Activated CD4-positive, CD25-positive, alpha-beta regulatory T cell (primary cell): ENCODE data around the gene APLP1.
"Not testable (repeated sequence)": the region's sequence is repeated elsewhere in the genome, so short reads cannot be mapped to it uniquely, and the experiment has no call there.

Source experiments
- DNase-seq, 4 experiments: peaks; one replicate each; lab custom pipeline; 2025; lab: John Stamatoyannopoulos, UW

The APLP1 gene

DNA sequence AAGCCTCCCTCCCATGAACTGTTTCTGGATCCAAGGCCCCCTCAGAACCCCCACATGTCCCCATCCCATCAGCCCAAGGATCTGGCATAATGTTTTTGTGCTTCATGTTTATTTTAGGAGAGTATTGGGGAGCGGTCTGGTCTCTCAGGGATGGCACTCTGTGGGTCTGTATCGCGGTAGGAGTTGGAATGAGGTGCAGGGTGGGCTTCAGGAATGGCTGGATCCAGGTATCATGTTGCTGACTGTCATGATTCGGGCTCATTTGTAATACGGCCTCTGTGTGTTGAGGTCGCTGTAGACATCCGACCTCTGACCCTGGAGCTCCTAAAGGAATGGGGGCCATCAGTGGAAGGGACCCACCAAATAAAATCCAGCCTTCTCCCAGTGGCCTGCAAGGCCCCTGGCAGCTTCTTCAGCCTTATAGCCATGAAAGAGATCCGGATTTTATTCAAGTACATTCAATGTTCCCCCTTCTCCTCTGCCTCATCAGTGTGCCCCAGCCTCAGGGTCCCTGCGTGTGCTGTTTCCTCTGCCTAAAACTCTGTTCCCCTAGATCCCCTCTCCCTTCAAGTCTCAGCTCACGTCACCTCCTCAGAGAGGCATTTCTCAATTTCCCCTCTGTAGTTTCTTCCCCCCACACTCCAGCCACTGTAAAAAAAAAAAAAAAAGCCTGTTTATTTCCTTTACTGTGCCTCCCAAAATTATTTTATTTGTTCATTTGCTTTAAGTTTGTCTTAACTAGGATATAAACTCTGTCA is 36.1 kb downstream of the APLP1 start:
- DNase-seq, result no peak

- no peak for DNase-seq
Observed at GRCh38 chr19:35905178-35905727, 36.9 kb downstream of the APLP1 start.

DNA sequence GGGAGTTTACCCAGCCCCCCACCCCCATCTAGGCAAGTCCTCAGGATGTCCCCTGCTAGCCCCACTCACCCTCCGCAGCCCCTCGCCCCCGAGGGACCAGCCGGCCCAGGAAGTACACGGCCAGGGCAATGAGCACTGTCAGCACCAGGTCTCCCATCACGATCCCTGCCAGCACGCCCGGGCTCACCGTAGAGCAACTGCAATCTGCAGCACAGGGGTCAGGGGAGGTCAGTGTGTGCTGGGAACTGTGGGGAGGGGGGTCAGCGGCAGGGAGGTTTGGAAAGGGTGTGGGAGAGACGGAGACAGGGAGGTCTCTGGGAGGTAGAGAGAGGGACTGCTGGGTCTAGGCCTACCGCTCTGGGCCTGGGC is 39.0 kb downstream of the APLP1 start:
- no peak for DNase-seq

GRCh38 chr19:35908010-35908441 is 39.7 kb downstream of the APLP1 start, which contains the start of gene TYROBP:
Gene TYROBP, minus strand, starts transcription at chr19:35908295. Its CDS starts 67 bp downstream, at chr19:35908228.
- no peak for DNase-seq

- no peak for DNase-seq
Observed at GRCh38 chr19:35908973-35909683, 40.8 kb downstream of the APLP1 start.

DNA sequence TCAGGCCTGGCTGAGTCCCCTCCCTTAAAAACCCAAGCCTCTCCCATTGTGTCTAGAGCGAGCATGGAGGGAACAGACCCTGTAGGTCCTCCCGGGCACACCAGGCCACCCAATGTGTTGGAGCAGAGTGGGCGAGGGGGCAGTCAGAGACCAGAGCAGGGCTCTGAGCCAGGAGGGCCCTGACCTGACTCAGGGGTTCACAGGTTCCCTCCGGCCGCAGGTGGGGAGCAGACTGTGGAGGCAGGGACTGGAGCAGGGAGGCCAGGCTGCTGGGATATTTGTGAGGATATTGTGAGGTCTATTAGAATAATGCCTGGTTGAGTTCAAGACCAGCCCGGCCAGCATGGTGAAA is 41.3 kb downstream of the APLP1 start:
- DNase-seq, result no peak

DNA sequence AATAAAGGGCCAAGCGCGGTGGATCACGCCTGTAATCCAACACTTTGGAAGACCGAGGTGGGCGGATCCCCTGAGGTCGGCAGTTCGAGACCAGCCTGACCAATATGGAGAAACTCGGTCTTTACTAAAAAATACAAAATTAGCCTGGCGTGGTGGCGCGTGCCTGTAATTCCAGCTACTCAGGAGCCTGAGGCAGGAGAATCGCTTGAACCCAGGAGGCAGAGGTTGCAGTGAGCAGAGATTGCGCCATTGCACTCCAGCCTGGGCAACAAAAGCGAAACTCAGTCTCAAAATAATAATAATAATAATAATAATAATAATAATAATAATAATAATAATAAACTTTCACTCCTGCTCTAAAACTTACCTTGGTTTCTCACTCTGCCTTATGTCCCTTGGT is 42.0 kb downstream of the APLP1 start:
- DNase-seq, result not testable (repeated sequence)

GRCh38 chr19:35911173-35911572 is 42.8 kb downstream of the APLP1 start:
- DNase-seq, result no peak

DNA sequence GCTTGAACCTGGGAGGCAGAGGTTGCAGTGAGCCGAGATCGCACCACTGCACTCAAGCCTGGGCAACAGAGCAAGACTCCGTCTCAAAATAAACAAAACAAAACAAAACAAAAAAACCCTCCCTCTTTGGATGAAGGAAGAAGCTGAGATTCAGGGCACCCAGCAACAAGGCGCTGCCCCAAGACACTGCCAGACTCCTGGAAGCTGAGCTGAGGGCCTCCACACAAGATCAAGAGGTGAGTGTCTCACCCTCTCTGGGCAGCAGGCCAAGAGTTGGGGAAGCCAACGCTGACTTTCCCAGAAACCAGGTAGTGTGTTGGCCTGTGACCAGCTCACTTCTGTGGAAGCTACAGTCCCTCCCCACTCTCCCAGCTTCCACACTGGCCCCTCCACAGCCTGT is 43.4 kb downstream of the APLP1 start:
- no peak for DNase-seq

- no peak for DNase-seq
Observed at GRCh38 chr19:35913589-35913988, 45.2 kb downstream of the APLP1 start.

DNA sequence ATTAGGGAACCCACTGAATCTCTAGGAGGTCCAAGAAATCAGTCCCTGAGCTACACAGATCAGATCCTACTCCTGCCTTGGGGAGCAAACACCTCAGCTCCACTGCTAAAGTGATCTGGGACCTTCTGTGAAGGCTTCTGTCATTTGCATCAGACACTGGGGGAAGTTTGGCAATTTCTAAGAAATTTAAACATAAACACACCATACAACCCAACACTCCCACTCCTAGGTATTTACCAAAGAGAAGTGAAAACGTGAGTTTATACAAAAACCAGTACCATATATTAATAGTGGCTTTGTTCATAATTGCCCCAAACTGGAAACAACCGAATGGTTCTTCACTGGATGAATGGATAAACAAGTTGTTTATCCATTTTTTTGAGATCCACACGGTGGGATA is 47.1 kb downstream of the APLP1 start:
- no peak for DNase-seq

DNA sequence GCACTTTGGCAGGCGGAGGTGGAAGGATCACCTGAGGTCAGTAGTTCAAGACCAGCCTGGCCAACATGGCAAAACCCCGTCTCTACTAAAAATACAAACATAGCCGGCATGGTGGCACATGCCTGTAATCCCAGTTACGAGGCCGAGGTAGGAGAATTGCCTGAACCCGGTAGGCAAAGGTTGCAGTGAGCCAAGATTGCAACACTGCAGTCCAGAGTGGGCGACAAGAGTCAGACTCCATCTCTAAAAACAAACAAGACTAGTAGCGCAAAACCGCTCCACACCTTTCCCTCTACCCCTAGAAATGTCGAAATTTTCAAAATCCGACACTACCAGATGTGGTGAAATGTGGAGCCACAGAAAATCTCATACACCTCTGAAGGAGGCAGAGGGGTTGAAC is 50.9 kb downstream of the APLP1 start:
- no peak for DNase-seq

- DNase-seq, result no peak
Observed at GRCh38 chr19:35921012-35921411, 52.6 kb downstream of the APLP1 start.

DNA sequence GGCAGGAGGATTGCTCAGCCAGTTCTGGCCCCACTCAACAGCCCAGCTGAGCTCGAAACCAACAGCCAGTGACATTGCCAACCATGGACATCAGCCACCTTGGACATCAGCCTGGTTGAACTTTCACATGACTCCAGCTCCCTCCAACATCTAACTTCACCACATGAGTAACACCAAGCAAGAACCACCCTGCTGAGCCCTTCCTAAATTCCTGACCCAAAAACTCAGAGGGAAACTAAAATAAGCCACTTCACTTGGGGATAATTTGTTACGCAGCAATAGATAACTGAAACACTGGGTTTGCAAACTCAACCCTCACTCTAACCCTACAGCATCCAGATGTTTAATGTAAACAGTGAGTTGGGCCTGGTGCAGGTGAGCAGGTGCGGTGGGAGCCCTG is 57.1 kb downstream of the APLP1 start:
- no peak for DNase-seq

DNA sequence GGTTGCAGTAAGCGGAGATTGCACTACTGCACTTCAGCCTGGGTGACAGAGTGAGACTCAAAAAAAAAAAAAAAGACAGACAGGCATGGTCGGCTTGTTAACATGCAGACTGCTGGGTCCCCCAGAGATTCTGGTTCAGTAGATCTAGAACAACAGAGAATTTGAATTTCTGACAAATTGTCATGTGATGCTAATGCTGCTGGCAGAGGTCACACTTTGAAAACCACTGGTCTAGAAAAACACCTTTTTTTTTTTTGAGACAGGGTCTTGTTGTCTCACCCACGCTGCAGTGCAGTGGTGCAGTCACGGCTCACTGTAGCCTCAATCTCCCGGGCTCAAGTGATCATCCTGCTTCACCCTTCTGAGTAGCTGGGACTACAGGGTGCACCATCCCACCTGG is 60.1 kb downstream of the APLP1 start:
- DNase-seq, result no peak
